Breast epithelium (tissue), 4 donors: Measurements from ENCODE around the gene PTH1R. TPM values are rescaled to one million over a fixed set of nuclear protein-coding genes. Genes with fewer than 3 reads are reported as not detected.
A peak's percentile ranks its signal among the peaks of the same experiment; 100 is the strongest.

ENCODE experiments used
- DNase-seq, 2 donors: peaks; one replicate each; pipeline ENCODE4 v3.0.0-alpha.2; 2019; ENCODE audit warnings: low spot score in 2 of 2
- H3K27ac ChIP-seq, 2 donors: fragments of 200-600 bp; sonication (generic) in 1 of 2; one replicate each; pipeline ENCODE4 v1.5.1; 2016 to 2019; ENCODE audit warnings: mild to moderate bottlenecking in 1 of 2
- H3K27me3 ChIP-seq, 2 donors: fragments of 200-600 bp; sonication (generic) in 1 of 2; one replicate each; pipeline versions ENCODE4 v1.5.1 to v1.6.0; 2017 to 2019; ENCODE audit warnings: control low read depth in 1 of 2, mild to moderate bottlenecking in 1 of 2
- H3K36me3 ChIP-seq: fragments of 200-600 bp; one replicate; pipeline ENCODE4 v1.5.1; 2019
- H3K4me1 ChIP-seq, 2 donors: fragments of 200-600 bp; sonication (generic); one replicate each; pipeline ENCODE4 v1.5.1; 2016 to 2019; ENCODE audit warnings: control low read depth in 1 of 2
- H3K4me3 ChIP-seq, 3 donors: fragments of 200-600 bp; sonication (generic); 1 replicate in 2 of 3; 2 replicates in 1 of 3; pipeline ENCODE4 v1.5.1; 2016 to 2019; ENCODE audit warnings: mild to moderate bottlenecking in 3 of 3, moderate library complexity in 2 of 3
- H3K9me3 ChIP-seq, 2 donors: fragments of 200-600 bp; sonication (generic) in 1 of 2; one replicate each; pipeline ENCODE4 v1.5.1; 2016 to 2019; ENCODE audit warnings: control low read depth in 1 of 2
- CTCF ChIP-seq, 3 donors: fragments of 450-650 bp; IDR thresholded peaks; one replicate each; pipeline ENCODE4 v1.5.1; 2016 to 2017; ENCODE audit warnings: antibody characterized with exemption in 3 of 3, mild to moderate bottlenecking in 3 of 3, moderate library complexity in 3 of 3
- POLR2A ChIP-seq: fragments of 450-650 bp; IDR thresholded peaks from one replicate; pipeline ENCODE4 v1.6.1; 2016; ENCODE audit warnings: antibody characterized with exemption, mild to moderate bottlenecking, moderate library complexity
- POLR2AphosphoS5 ChIP-seq, 3 donors: sonication (generic); formaldehyde crosslinking; IDR thresholded peaks; one replicate each; pipeline ENCODE4 v1.6.1; 2017; ENCODE audit warnings: antibody characterized with exemption in 3 of 3
- intact Hi-C: fragments of 100-400 bp; cut with DNase I; formaldehyde crosslinking; loops from one replicate; pipeline ENCODE4 v1.15.1; 2023; ENCODE audit warnings: low total_unique reads
- total RNA-seq, 3 donors: library from RNA; depleted of rRNA; stranded (reverse); fragments of >200 nt; gene quantifications; one replicate each; pipeline ENCODE4 v1.1.0, GENCODE V29; 2016

PTH1R gene
- total RNA-seq, 3 donors from 2014 or later, result 4.7 to 38.2 (median 13.4) TPM

- TF ChIP-seq POLR2A (no peak), CTCF (IDR thresholded peaks at IDR 0.05) (no peak), POLR2AphosphoS5 (IDR thresholded peaks at IDR 0.05) (no peak)
- intact Hi-C loops, result loop anchor here (10.0 kb wide), 1 partner anchor 186 kb away; the partner anchor contains the start of gene TMIE
Observed at GRCh38 chr3:46891132-46891531, 13.6 kb downstream of the PTH1R start.

GRCh38 chr3:46892285-46893145 lies 15.0 kb downstream of the PTH1R start:
- no peaks in the 10 kb centered on the region for H3K9me3 ChIP-seq
- no peaks in the 10 kb centered on the region for H3K36me3 ChIP-seq
- peak overlapping the region in 1 of 2 donors; percentile 26 for H3K27ac ChIP-seq
- intact Hi-C loops, result loop anchor here (10.0 kb wide), 1 partner anchor 188 kb away; the partner anchor contains the start of gene TMIE
- no peaks in the 10 kb centered on the region for H3K4me1 ChIP-seq
- no peaks in the 10 kb centered on the region for H3K27me3 ChIP-seq
- TF ChIP-seq CTCF (IDR thresholded peaks at IDR 0.05) (no peak), POLR2A (no peak), POLR2AphosphoS5 (IDR thresholded peaks at IDR 0.05) (peak in 1 of 3 donors; percentile 9)
- peak overlapping the region; percentile 38 to 65 (median 49) for H3K4me3 ChIP-seq
- DNase-seq, result peak; percentile 37 to 68

More at GRCh38 chr3:46891132-46891531, 13.6 kb downstream of the PTH1R start:
- no peaks in the 10 kb centered on the region for H3K4me1 ChIP-seq
- no peak overlapping the region for H3K4me3 ChIP-seq
- H3K27me3 ChIP-seq, result no peaks in the 10 kb centered on the region
- H3K36me3 ChIP-seq, result no peaks in the 10 kb centered on the region
- H3K9me3 ChIP-seq, result no peaks in the 10 kb centered on the region
- no peak for DNase-seq
- H3K27ac ChIP-seq, result no peak overlapping the region

- intact Hi-C loops, result loop anchor here (10.0 kb wide), 1 partner anchor 188 kb away; the partner anchor contains the start of gene TMIE
- DNase-seq, result no peak
- H3K4me1 ChIP-seq, result no peaks in the 10 kb centered on the region
- H3K9me3 ChIP-seq, result no peaks in the 10 kb centered on the region
- peak overlapping the region in 1 of 2 donors; percentile 26 for H3K27ac ChIP-seq
- H3K4me3 ChIP-seq, result no peak overlapping the region
- peaks cover 0 to 4% of the 10 kb centered on the region in 2 donors for H3K27me3 ChIP-seq
- TF ChIP-seq POLR2A, result no peak
- TF ChIP-seq POLR2AphosphoS5 (IDR thresholded peaks at IDR 0.05), result no peak
- no peak for TF ChIP-seq CTCF (IDR thresholded peaks at IDR 0.05)
- no peaks in the 10 kb centered on the region for H3K36me3 ChIP-seq
Observed at GRCh38 chr3:46893146-46893748, 15.7 kb downstream of the PTH1R start.

GRCh38 chr3:46893763-46894162 lies 16.2 kb downstream of the PTH1R start:
- intact Hi-C loops, result loop anchor here (10.0 kb wide), 1 partner anchor 189 kb away; the partner anchor contains the start of gene TMIE
- Histone ChIP-seq H3K27ac (no peak overlapping the region), H3K4me1 (no peaks in the 10 kb centered on the region), H3K36me3 (no peaks in the 10 kb centered on the region), H3K4me3 (no peak overlapping the region), H3K9me3 (no peaks in the 10 kb centered on the region), H3K27me3 (peaks cover 0 to 7% of the 10 kb centered on the region in 2 donors)
- TF ChIP-seq POLR2AphosphoS5 (IDR thresholded peaks at IDR 0.05), result no peak
- TF ChIP-seq POLR2A, result no peak
- no peak for TF ChIP-seq CTCF (IDR thresholded peaks at IDR 0.05)
- no peak for DNase-seq
